Measurements from ENCODE around the gene CDH4.

Gene CDH4

DNA sequence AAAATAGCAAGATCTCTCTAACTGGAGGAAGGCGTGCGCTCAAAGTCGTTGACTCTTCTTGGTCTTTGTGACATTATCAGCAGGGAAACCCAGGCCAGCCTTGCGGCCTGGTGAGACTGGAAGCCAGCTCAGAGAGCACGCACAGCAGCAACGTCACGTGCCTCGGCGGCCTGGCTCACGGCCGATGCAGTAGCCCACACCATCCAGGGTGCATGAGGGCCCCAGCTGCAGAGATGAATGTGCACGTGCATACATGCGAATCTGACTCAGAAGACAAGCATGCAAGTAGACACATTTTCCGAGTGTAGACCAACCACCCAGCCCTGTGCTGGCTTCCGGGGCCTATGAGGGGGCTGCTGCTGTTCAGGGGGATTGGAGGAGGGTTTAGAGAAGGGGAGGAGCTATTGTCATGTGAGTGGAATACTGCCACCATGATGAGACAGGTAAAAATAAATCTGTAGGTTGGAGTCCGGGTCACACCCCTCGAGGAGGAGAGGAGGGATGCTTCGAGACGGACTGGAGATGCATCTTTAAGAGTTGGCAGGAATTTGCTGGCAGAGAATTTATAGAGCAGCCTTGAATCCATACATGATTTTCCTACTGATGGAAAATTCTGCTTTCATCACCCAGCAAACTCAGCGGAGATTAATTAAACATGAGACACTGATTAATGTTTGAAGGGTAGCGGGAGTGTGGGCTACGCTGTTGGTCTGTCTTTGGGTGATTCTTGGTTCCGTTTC, 388.2 kb downstream of the CDH4 start:
- no peak for DNase-seq

DNA sequence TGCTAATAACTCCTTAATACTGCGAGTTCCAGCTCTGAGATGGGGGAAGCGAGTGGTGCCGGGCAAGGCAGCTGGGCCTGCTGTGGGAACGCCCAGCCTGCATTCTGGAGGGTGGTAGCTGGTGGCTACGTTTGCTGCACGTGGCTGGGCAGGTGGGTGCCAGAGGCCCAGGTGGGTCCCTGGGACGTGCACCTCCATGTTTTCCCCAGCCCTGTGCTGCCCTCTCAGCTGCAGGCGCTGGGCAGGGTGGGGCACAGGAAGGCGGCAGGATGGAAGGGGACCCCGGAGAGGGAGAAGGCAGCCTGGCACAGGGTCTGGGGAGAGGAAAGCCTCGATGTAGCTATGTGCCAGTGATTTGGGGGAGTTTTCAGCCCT, 388.8 kb downstream of the CDH4 start:
- DNase-seq: no peak

DNA sequence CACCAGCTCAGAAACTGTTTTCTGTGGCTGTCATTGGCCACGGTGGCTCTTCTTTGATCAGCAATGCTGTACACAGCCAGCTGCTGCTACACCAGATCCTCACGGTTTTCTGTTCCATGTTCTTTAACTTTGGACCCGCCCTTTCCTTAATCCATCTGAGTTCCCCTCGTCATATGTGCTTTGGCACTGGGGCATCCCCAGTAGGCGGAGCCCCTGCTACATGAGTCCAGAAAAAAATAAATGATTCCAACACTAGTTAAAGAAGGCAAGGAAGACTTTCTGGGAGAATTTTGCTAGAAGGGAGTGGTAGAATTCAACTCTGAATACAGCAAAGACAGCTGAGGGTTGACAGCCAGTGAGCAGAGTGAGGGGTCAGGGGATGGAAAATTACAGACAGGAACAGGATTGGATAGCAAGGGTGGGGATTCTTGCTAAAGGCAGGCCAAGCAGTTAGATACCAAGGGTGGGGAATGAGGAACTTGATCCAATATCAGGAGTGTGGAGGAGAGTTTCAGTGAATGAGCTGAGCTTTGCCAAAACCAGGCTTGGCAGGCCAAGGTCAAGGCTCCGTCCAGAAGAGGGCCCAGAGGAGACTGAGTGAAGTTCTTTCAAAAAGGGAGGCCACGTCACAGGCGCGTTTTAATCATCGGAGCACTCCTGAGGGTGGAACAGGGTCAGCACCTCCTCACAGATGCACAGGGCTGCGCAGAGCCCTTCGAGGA, 391.8 kb downstream of the CDH4 start:
- no peak for DNase-seq

DNA sequence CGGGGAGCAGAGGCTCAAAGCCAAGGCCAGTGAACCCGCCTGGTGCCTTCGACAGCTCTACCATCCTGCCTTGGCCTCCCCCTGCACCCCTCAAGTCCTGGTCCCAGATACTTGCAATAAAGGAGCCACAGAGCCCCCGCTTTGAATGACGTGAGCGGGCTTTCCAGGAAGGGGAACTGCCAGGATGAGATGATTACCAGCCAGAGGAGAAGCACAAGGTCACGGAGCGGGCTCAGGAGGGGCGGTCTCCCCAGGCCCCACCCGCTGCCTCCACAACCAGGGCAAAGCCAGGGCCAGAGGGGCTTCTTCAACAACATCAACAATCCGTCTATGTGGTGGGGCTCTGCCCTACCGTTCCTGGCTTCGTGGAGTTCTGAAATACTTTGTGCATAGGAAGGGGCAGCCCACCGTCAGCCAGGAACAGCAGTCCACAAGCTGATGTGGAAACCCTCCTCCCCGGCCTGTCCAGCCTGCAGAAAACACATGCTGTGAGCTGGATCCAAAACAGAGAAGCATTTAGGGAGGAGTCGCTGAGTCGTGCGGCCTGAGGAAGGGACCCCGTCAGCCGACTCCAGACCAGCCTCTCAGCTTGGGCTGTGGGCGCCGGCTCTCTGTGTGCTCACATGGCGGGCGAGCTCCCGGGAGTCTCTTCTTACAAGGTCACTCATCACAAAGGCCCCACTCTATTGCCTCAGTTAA, 392.5 kb downstream of the CDH4 start:
- DNase-seq: no peak

DNA sequence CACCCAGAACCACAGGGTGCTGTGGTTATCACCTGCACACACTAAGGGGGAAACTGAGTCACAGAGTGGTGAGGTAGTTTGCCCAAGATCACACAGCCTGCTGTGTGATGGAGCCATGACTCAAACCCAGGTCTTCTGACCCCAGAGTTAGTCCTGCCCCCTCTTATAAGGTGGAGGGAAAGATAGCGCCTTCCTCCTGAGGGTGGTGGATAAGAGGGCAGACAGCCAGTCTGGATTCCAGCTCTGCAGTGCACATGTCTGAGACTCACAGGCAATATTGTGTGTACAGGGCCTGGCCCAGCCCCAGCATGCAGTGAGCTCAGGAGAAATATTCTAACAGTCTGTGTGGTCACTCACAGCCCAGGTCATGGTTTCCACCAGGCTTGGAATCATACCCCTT, 393.7 kb downstream of the CDH4 start:
- DNase-seq: no peak

DNA sequence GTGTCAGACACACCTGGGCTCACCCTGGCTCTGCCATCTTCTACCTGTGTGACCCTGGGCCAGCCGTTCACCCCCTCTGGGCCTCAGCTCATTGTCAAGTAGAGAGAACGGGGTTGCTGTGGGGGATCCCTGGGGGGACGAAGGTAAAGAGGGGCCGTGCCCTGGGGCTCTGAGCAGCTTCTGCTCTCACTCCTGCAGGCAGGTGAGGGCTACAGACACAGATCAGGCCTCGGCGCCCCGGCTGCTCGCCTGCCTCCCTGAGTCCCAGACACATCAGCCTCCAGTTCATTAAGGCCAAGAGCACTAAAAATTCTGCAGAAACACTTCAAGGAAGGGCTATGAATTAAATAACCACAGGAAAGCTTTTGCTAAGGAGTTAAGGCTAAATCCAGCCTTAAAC, 394.4 kb downstream of the CDH4 start:
- no peak for DNase-seq

DNA sequence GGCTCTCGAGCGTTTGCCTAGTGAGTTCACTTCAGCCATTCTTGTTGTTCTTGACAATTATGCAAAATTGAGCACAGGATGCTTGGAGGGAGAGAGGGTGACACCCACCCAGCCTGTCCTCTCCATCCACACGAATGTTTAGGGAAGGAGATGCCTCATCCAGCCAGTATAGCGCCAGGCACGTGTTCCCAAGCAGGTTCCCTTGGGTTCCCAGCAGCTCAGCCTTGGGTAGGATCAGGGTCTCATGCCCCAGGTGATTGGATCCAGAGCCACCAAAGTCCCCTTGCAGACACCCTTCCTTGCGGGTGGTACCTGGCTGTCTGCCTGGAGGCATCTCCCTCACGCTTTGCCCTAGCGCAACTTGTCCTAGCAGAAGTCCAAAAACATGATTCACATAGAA, 394.9 kb downstream of the CDH4 start:
- no peak for DNase-seq

DNA sequence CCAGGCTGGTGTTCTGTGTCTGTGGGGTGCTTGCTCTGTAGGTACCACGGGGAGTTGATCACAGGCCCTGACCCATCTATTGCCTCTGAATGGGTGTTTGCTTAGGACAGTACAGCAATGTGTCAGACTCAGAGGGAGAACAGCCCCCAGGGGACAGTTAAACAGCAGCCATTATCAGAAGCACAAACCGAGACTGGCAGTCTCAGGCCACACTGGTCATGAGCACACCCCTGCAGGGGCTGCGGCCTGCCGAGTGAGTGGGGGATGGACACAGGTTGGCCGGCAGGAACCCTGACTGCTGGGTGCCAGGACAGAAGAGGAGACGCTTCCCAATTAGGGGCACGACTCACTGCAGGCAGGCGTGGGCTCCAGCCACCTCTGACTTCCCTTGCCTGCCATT, 395.6 kb downstream of the CDH4 start:
- no peak for DNase-seq

DNA sequence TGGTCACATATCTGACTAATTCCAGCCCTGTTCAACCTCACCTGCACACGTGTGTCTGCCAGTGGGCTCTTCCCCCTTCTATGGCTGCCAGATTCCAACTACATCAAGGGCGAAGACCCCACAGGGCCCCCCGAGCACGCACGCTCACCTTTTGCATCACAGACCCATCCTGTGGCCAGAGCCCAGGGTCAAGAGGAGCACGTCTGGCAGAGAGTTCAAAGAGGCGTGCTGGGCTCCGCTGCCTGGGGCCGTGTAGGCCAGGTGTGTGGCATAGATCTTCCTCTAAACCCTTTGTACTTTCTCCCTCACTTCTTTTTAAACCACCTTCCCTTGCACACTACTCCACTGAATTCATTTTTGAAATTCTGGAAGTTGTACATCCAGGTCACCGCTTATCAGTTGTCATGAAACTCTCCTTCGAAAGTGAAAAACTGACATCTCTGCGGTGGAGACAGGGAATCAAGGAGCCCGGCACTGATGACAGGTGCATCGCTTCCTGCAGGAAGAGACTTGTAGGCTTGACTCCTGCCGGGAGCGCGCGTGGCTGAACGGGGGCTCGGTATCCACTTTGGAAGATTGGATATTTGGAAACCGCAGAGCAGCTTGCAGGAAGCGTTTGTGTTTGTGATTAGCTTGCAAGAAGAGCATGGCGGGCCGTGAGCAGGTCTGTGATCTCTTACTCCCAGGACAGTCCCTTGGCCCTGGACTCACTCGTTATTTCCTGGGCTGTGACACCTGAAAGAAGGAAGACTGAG, 397.2 kb downstream of the CDH4 start:
- DNase-seq: no peak

DNA sequence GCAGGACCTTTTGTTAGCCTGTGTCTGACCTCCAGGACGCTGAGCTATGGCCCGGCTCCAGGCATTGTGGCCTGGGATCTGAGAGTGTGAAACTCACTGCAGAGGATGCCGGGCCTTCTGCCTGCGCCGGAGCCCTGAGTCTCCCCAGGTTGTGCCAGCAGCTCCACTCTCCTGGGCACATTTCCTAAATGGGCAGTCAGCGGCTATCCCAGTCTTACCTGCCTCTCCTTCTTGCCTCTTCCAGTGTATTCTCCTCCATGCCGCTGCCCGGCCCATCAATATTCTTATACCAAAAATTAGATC, 397.8 kb downstream of the CDH4 start:
- DNase-seq: no peak

DNA sequence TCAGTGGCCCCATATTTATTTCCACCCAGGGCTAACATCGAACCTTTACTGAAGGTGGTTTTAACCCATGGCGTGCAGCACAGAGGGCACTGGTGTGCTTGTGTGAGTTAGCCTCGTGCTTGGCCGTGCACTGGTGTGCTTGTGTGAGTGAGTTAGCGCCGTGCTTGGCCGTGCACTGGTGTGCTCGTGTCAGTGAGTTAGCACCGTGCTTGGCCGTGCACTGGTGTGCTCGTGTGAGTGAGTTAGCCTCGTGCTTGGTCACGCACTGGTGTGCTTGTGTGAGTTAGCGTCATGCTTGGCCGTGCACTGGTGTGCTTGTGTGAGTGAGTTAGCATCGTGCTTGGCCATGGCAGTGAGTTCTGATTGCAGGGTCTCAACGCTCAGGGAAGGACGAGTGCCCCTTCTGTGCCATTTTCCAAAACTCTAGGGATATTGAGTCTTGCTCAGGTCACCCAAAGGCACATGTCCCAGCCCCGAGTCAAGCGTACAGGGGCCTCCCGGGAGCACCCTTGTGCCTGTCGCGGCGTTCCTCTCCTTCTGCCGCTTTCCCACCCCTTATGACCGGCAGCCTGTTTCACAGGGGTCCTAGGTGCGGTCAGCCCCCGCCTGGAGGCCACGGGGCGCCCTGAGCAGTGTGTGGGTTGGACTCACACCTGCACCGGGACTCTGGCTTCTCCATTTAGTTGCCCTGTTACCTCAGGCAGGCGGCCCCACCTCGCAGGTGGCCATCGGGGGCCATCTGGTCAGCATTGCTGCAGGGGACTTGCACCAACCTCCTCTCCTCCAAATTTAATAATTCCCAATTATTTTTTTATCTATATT, 399.1 kb downstream of the CDH4 start:
- DNase-seq: no peak

DNA sequence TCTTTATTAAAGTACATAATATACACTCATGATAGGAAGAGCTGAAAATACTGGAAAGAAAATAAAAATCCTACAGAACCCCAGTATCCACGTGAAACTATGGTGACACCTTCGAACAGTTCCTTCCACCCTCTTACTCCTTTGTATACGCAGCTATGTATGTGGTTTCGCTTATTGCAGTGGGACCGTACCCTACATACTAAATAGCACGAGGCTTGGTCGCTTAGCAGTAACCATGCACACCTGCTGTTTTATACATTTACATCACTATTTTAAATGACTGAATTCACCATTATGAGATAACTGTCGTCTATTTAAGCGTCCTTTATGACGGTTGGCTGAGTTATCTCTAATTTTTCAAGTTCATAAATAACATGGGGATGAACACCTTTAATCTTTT, 400.1 kb downstream of the CDH4 start:
- no peak for DNase-seq

DNA sequence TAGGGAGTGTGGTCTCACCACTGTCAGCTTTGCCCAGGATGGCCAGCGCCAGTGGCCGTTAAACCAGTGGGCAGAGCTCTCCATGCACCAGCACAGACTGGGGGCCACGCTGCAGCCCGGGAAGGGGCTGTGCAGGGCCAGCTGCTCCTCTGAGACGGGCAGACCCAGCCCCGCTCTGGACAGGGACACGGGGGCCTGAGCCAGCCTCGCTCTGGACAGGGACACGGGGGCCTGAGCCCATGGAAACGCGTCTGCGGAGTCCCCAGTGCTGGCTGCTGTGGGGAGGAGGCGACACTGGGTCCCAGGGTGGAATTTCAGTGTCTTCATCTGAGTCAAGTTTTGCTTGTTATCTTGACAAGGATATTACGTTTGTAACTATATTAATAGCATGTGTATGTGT, 402.7 kb downstream of the CDH4 start:
- DNase-seq: no peak

DNA sequence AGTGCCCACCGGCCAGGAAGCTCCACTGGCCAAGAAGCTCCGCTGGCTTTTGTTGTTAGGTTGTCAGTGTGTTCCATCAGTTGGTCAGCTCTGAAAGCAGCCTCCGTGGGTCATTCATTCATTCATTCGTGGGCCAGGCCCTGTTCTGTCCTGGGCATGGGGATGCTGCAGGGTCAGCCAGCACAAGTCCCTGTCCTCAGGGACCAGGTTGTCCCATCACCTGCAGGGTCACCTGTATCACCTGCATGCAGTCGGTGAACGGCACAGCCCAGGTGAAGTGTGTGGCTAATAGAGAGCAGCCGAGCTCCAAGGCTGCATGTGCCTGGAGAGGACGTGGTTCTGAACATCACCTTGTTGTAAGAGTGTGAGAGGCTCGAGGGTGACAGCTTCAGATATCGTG, 403.5 kb downstream of the CDH4 start:
- no peak for DNase-seq

DNA sequence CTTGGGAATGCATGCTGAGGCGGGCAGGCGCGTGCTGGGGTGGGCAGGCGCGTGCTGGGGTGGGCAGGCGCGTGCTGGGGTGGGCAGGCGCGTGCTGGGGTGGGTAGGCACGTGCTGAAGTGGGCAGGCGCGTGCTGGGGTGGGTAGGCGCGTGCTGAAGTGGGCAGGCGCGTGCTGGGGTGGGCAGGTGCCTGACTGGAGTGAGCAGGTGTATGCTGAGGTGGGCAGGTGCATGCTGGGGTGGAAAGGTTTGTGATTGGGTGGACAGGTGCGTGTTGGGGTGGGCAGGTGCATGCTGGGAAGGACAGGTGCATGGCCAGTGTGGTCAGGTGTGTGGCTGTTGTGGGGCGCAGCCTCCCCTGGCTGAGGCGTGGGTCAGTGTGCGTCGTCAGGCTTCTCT, 404.1 kb downstream of the CDH4 start:
- no peak for DNase-seq

DNA sequence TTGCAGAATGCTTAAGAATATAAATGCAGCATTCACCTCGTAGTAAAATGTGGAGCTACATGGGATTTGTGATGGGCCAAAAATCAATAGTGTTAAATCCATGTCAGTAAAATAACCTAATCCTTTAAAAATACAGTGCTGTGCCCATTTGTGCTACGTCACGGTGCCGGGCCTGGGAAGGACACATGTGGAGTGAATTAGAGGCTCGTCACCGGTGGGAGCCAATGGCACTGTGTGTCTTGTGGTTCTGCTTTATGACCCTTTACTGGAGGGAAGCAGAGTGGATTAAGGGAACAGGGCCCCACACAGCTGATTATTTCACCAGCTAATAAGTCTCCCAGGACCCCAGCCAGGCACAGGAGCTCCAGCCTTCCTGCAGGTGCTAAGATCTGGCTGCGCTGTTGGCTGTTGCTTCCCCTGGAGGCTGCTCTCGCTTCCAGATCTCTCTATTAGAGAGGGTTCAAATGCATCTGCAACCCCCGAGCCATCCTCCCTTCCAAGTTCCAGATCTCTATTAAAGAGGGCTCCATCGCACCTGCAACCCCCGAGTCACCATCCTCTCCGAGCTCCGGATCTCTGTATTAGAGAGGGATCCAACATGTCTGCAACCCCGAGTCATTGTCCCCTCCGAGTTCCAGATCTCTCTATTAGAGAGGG, 405.8 kb downstream of the CDH4 start:
- no peak for DNase-seq

DNA sequence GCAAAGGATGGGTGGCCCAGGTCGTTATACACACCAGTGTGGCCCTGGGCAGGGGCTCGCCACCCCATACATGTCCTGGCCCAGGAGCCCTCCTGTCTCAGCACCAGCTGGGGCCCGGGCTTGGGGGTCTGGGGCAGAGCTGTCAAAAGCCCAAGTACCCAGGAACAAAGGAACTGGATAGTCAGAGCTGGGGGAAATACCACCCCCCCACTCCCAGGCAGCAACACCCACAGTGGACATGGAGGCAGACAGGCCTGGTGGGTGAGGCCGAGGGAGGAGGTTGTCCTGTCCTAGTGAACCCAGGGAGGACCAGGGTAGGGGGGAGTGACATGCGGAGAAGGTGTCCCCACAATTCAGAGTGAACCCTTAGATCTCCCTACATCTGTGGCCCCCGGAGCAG, 406.5 kb downstream of the CDH4 start:
- DNase-seq: no peak

DNA sequence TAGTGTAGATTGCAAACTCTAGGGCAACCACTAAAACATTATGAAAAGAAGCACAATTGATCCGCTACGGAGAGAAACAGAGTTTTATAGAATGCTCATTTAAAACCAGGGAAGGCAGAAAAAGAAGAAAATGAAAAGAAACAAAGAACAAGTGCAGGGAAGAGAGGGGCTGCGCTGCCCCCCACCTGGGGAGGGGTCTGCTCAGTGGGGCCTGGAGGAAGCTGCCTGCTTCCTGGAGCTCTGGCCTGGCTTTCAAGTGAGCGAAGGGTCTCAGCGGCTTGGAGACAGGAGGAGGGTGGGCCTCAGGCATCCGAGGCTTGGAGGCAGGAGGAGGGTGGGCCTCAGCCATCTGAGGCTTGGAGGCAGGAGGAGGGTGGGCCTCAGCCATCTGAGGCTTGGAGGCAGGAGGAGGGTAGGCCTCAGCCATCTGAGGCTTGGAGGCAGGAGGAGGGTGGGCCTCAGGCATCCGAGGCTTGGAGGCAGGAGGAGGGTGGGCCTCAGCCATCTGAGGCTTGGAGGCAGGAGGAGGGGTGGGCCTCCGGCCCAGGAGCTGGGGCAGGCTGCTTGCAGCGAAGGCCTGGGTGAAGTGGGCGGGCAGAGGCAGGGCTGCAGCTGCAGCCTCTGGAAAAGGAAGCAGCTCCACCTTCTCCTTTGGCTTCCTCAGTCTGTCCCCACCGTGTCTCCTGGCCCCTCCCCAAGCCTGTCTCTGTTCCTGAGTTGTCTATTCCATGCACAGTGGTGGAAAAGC, 407.4 kb downstream of the CDH4 start:
- DNase-seq: no peak

DNA sequence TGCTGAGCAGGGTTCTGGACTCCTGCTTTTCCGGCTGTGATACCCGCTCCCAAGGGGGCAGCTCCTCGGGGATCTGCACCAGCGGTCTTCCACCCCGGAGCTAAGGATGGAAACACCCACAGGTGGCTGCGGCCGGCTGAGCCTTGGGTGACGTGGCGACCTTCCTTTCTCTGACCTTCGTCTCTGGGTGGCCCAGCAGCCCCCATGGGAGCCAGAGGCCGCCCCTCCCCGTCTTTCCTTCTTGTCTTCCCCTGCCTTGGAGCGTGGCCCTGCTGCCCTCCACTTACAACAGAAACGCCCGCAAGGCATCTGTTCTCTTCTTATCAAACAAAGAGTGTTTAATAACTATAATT, 407.9 kb downstream of the CDH4 start:
- no peak for DNase-seq

DNA sequence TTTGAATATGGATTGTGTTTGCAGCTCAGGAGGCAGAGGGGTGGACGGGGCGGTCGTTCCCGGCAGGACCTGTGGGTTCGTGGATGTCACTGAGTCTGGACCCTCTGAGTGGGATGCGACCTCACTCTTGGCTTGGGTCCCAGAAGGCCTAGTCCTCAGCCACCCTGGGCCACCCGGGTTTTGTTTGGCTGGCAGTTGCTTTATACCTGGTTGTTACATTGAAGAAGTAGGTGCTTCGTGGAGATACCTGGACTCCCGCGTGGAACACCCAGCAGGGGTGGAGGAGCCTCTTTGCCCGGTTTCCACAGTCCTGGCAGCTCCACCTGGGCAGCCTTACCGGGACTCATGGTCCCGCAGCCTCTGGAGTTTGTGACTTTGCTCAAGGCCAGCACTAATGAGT, 408.5 kb downstream of the CDH4 start:
- DNase-seq: no peak

DNA sequence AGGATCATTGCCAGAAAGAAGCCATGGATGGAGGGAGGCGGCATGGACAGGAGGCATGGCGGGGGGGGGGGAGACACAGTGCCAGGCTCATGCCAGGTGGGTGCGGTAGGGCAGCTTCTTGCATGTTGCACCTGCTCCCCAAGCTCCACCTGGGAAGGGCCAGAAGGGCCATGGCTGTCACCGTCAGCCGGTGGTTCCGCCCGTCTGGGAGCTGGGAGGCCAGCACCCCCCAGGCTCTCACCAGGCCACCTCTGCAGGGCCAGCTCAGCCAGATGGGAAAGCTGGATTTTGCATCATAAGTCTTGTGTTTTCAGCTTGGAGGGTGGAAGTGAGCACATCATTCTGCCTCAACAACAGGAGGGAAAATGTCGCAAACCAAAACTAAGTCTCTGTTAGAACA, 409.0 kb downstream of the CDH4 start:
- no peak for DNase-seq

DNA sequence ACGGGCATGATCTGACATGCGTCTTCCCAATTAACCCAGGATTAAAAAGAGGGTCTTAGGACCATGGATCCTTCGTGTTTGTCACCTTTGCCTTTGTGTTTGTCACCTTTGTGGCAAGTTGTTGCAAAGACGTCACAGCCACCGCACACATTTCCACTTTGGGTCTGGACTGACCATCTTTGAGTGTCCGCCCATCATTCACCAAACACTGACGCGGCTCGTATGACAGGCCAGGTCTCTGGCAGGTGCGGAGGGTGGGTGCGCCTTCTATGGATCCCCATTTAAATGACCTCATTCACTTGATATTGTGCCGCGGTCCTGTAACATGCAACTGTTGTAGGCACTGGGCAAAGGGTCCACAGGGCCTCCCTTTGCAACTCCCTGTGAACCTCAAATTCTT, 409.5 kb downstream of the CDH4 start:
- no peak for DNase-seq
